ENCODE measurements around the gene MMP24. TPM values are rescaled to one million over a fixed set of nuclear protein-coding genes. Genes with fewer than 3 reads are reported as not detected.
A peak's percentile ranks its signal among the peaks of the same experiment; 100 is the strongest.

MMP24 gene
- total RNA-seq, 1 experiment from 2014 or later: 0.71 TPM

GRCh38 chr20:35273449-35274171, 47.1 kb downstream of the MMP24 start:
- Histone ChIP-seq H3K27ac (no peak overlapping the region), H3K4me1 (replicated peaks) (peaks cover 17% of the 10 kb centered on the region), H3K36me3 (peaks cover 69% of the 10 kb centered on the region), H3K27me3 (replicated peaks) (no peaks in the 10 kb centered on the region), H3K9me3 (replicated peaks) (no peaks in the 10 kb centered on the region), H3K4me3 (no peak overlapping the region)
- no peak for DNase-seq (ENCODE audit: low read depth in 1 of 2, low spot score in 2 of 2)

GRCh38 chr20:35274172-35275092, 47.9 kb downstream of the MMP24 start:
- Histone ChIP-seq H3K27ac (no peak overlapping the region), H3K9me3 (replicated peaks) (no peaks in the 10 kb centered on the region), H3K27me3 (replicated peaks) (no peaks in the 10 kb centered on the region), H3K4me3 (no peak overlapping the region), H3K4me1 (replicated peaks) (peaks cover 17% of the 10 kb centered on the region), H3K36me3 (peaks cover 73% of the 10 kb centered on the region)
- no peak for DNase-seq (ENCODE audit: low read depth in 1 of 2, low spot score in 2 of 2)

GRCh38 chr20:35275741-35276251, 49.3 kb downstream of the MMP24 start:
- peaks cover 17% of the 10 kb centered on the region for H3K4me1 ChIP-seq (replicated peaks)
- H3K36me3 ChIP-seq: peaks cover 80% of the 10 kb centered on the region
- no peaks in the 10 kb centered on the region for H3K9me3 ChIP-seq (replicated peaks)
- no peak for DNase-seq (ENCODE audit: low read depth in 1 of 2, low spot score in 2 of 2)
- H3K4me3 ChIP-seq: no peak overlapping the region
- no peaks in the 10 kb centered on the region for H3K27me3 ChIP-seq (replicated peaks)
- no peak overlapping the region for H3K27ac ChIP-seq

- Histone ChIP-seq H3K4me3 (no peak overlapping the region; the same call in 1 of the 2 replicates), H3K27ac (no peak overlapping the region), H3K36me3 (peaks cover 77% of the 10 kb centered on the region), H3K27me3 (replicated peaks) (no peaks in the 10 kb centered on the region), H3K4me1 (replicated peaks) (peaks cover 17% of the 10 kb centered on the region), H3K9me3 (replicated peaks) (no peaks in the 10 kb centered on the region)
- no peak for DNase-seq (ENCODE audit: low read depth in 1 of 2, low spot score in 2 of 2)
Measured at GRCh38 chr20:35276408-35276807, 49.9 kb downstream of the MMP24 start.

GRCh38 chr20:35277127-35277526, 50.6 kb downstream of the MMP24 start:
- peak overlapping the region; percentile 77 for H3K4me3 ChIP-seq
- H3K4me1 ChIP-seq (replicated peaks): peaks cover 17% of the 10 kb centered on the region
- peaks cover 79% of the 10 kb centered on the region for H3K36me3 ChIP-seq
- no peaks in the 10 kb centered on the region for H3K27me3 ChIP-seq (replicated peaks)
- peak overlapping the region; percentile 93 for H3K27ac ChIP-seq
- DNase-seq (ENCODE audit: low read depth in 1 of 2, low spot score in 2 of 2): peak in 1 of 2 experiments; percentile 49
- H3K9me3 ChIP-seq (replicated peaks): no peaks in the 10 kb centered on the region

GRCh38 chr20:35277531-35278395, 51.3 kb downstream of the MMP24 start, which contains the start of gene MMP24OS:
Gene MMP24OS (minus strand): TSS chr20:35278122. CDS start chr20:35277929, 193 bp downstream.
- H3K36me3 ChIP-seq: peaks cover 82% of the 10 kb centered on the region

GRCh38 chr20:35279040-35279439, 52.5 kb downstream of the MMP24 start:
- H3K36me3 ChIP-seq: peaks cover 85% of the 10 kb centered on the region
- no peak overlapping the region for H3K27ac ChIP-seq

More at GRCh38 chr20:35277531-35278395, 51.3 kb downstream of the MMP24 start, which contains the start of gene MMP24OS:
- peak within 1 kb of the TSS; percentile 77 for H3K4me3 ChIP-seq
- peak within 1 kb of the TSS; percentile 93 for H3K27ac ChIP-seq
- no peaks in the 10 kb centered on the region for H3K27me3 ChIP-seq (replicated peaks)
- H3K9me3 ChIP-seq (replicated peaks): no peaks in the 10 kb centered on the region
- peak; percentile 92 to 94 for DNase-seq (ENCODE audit: low read depth in 1 of 2, low spot score in 2 of 2)
- peaks cover 17% of the 10 kb centered on the region for H3K4me1 ChIP-seq (replicated peaks)

GRCh38 chr20:35279533-35280174, 53.2 kb downstream of the MMP24 start:
- Histone ChIP-seq H3K36me3 (peaks cover 83% of the 10 kb centered on the region), H3K4me3 (no peak overlapping the region), H3K27ac (no peak overlapping the region), H3K9me3 (replicated peaks) (no peaks in the 10 kb centered on the region), H3K4me1 (replicated peaks) (peaks cover 20% of the 10 kb centered on the region), H3K27me3 (replicated peaks) (no peaks in the 10 kb centered on the region)
- no peak for DNase-seq (ENCODE audit: low read depth in 1 of 2, low spot score in 2 of 2)

More at GRCh38 chr20:35279040-35279439, 52.5 kb downstream of the MMP24 start:
- no peak overlapping the region for H3K4me3 ChIP-seq
- H3K27me3 ChIP-seq (replicated peaks): no peaks in the 10 kb centered on the region
- H3K9me3 ChIP-seq (replicated peaks): no peaks in the 10 kb centered on the region
- peaks cover 20% of the 10 kb centered on the region for H3K4me1 ChIP-seq (replicated peaks)
- no peak for DNase-seq (ENCODE audit: low read depth in 1 of 2, low spot score in 2 of 2)

- Histone ChIP-seq H3K4me3 (no peak overlapping the region), H3K27me3 (replicated peaks) (no peaks in the 10 kb centered on the region), H3K27ac (no peak overlapping the region), H3K4me1 (replicated peaks) (peaks cover 25% of the 10 kb centered on the region), H3K9me3 (replicated peaks) (no peaks in the 10 kb centered on the region), H3K36me3 (peaks cover 74% of the 10 kb centered on the region)
- DNase-seq (ENCODE audit: low read depth in 1 of 2, low spot score in 2 of 2): no peak
Measured at GRCh38 chr20:35280523-35280922, 54.0 kb downstream of the MMP24 start.

GRCh38 chr20:35281506-35282101, 55.1 kb downstream of the MMP24 start:
- no peak for DNase-seq (ENCODE audit: low read depth in 1 of 2, low spot score in 2 of 2)
- Histone ChIP-seq H3K4me3 (no peak overlapping the region), H3K27me3 (replicated peaks) (no peaks in the 10 kb centered on the region), H3K9me3 (replicated peaks) (no peaks in the 10 kb centered on the region), H3K36me3 (peaks cover 63% of the 10 kb centered on the region), H3K4me1 (replicated peaks) (peaks cover 21% of the 10 kb centered on the region), H3K27ac (no peak overlapping the region)

GRCh38 chr20:35283441-35284266, 57.2 kb downstream of the MMP24 start:
- Histone ChIP-seq H3K9me3 (replicated peaks) (no peaks in the 10 kb centered on the region), H3K4me1 (replicated peaks) (peaks cover 9% of the 10 kb centered on the region), H3K27ac (peak overlapping the region; percentile 62), H3K27me3 (replicated peaks) (no peaks in the 10 kb centered on the region), H3K36me3 (peaks cover 46% of the 10 kb centered on the region), H3K4me3 (peak overlapping the region; percentile 82)
- DNase-seq (ENCODE audit: low read depth in 1 of 2, low spot score in 2 of 2): no peak
